Measurements from ENCODE around the gene NES. TPM values are rescaled to one million over a fixed set of nuclear protein-coding genes. Genes with fewer than 3 reads are reported as not detected.

The NES gene
- total RNA-seq, 2 experiments from 2014 or later, result not detected

GRCh38 chr1:156622581-156623297 lies 54.5 kb downstream of the NES start:
- ChIA-PET POLR2A (no interaction called here), CTCF (interaction anchor here (0.5 to 9.3 kb wide), 6 partner anchors 20 to 237 kb away, joined by 3 to 119 read pairs (median 10); partner anchors contain the start of genes GPATCH4 and NTRK1)

- ChIA-PET CTCF (interaction anchor here (0.7 to 1.9 kb wide), 5 partner anchors 8 to 87 kb away, joined by 3 to 7 read pairs (median 4); partner anchors contain the start of gene CRABP2), POLR2A (no interaction called here)
These were observed 57.6 kb downstream of the NES start for GRCh38 chr1:156619582-156619955.

GRCh38 chr1:156618853-156619581 lies 58.2 kb downstream of the NES start, which contains the start of gene HAPLN2:
Gene HAPLN2 (plus strand): TSS chr1:156619415. CDS start chr1:156623491, 4,076 bp downstream.
- POLR2A ChIA-PET, result no interaction called here
- CTCF ChIA-PET, result interaction anchor here (1.6 to 1.9 kb wide), 2 partner anchors 38 to 70 kb away, joined by 5 to 7 read pairs; no protein-coding TSS in a partner anchor

Other genes starting within 250 kb of the NES start
- gene MEF2D, start 176.6 kb downstream of the NES start, total RNA-seq, result 10 to 100 TPM; 30.8 to 31.8 TPM
- gene IQGAP3, start 104.8 kb downstream of the NES start, total RNA-seq, result 1 to 10 TPM; 8.6 to 9.3 TPM
- gene TTC24, start 97.7 kb downstream of the NES start, total RNA-seq, result 10 to 100 TPM in 1 of 2 experiments, 1 to 10 TPM in 1; 9.3 to 10.7 TPM
- 10 to 100 TPM; 66.3 to 73.9 TPM for gene NAXE, start 85.6 kb downstream of the NES start, total RNA-seq
- gene GPATCH4, start 75.9 kb downstream of the NES start, total RNA-seq, result 100 to 1,000 TPM; 109 to 113 TPM
- not detected for gene HAPLN2, start 58.0 kb downstream of the NES start, total RNA-seq
- gene BCAN, start 35.3 kb downstream of the NES start, total RNA-seq, result not detected
- gene CRABP2, start 28.2 kb upstream of the NES start, total RNA-seq, result under 1 TPM; 0.78 to 0.89 TPM
- gene METTL25B, start 51.1 kb upstream of the NES start, total RNA-seq, result 10 to 100 TPM; 29.0 to 33.3 TPM
- gene ISG20L2, start 51.4 kb upstream of the NES start, total RNA-seq, result 10 to 100 TPM; 69.9 to 78.5 TPM
- 100 to 1,000 TPM; 115 to 122 TPM for gene MRPL24, start 63.7 kb upstream of the NES start, total RNA-seq
- 100 to 1,000 TPM; 303 to 315 TPM for gene HDGF, start 74.3 kb upstream of the NES start, total RNA-seq
- gene PRCC, start 90.1 kb upstream of the NES start, total RNA-seq, result 10 to 100 TPM; 90.3 to 99.2 TPM
- 100 to 1,000 TPM; 233 to 237 TPM for gene SH2D2A, start 139.4 kb upstream of the NES start, total RNA-seq
- gene INSRR, start 181.7 kb upstream of the NES start, total RNA-seq, result not detected
- 1 to 10 TPM; 3.5 to 3.6 TPM for gene NTRK1, start 183.5 kb upstream of the NES start, total RNA-seq
- gene PEAR1, start 216.3 kb upstream of the NES start, total RNA-seq, result under 1 TPM in 1 of 2 experiments, not detected in 1; 0.04 TPM
- gene LRRC71, start 243.2 kb upstream of the NES start, total RNA-seq, result not detected